HFFc6 (cell line): ENCODE results near the gene ZSCAN1. TPM values are rescaled to one million over a fixed set of nuclear protein-coding genes. Genes with fewer than 3 reads are reported as not detected.

Experiments used
- DNase-seq: peaks from one replicate; pipeline ENCODE4 v3.0.0-alpha.2; 2018
- H3K27ac Mint-ChIP-seq: 2 replicates; pipeline ENCODE4 v1.8.0; 2020; ENCODE audit warnings: mild to moderate bottlenecking, mixed read lengths
- H3K27me3 Mint-ChIP-seq: 2 replicates; pipeline ENCODE4 v1.8.0; 2021; ENCODE audit warnings: mild to moderate bottlenecking, moderate library complexity, mixed read lengths; ENCODE audit not compliant: insufficient read depth
- H3K36me3 Mint-ChIP-seq: 2 replicates; pipeline ENCODE4 v1.8.0; 2021; ENCODE audit warnings: low read depth, mixed read lengths
- H3K4me1 Mint-ChIP-seq: 2 replicates; pipeline ENCODE4 v1.8.0; 2020; ENCODE audit warnings: low read depth, mixed read lengths
- H3K4me3 Mint-ChIP-seq: 2 replicates; pipeline ENCODE4 v1.8.0; 2020; ENCODE audit warnings: mild to moderate bottlenecking, moderate library complexity, mixed read lengths
- H3K9me3 Mint-ChIP-seq: 2 replicates; pipeline ENCODE4 v1.8.0; 2020; ENCODE audit warnings: mild to moderate bottlenecking, mixed read lengths
- total RNA-seq, 6 experiments: library from RNA; stranded (reverse); fragmentation: NEBNext Ultra II Directional; extraction: Animal tissue kit (Norgen Biotek cat#: 25700); gene quantifications; 2 replicates in 1 of 6; 3 replicates in 5 of 6; pipeline ENCODE4 v1.2.3, GENCODE V29; 2021
- TF ChIP-seq, protein P1 (sequence below): fragments of 200-600 bp; sonication (generic); IDR thresholded peaks from 2 replicates; pipeline ENCODE4 v1.5.0; 2021; ENCODE audit warnings: antibody characterized with exemption, mild to moderate bottlenecking

ZSCAN1 gene
- total RNA-seq, 6 experiments from 2014 or later, result not detected

DNA sequence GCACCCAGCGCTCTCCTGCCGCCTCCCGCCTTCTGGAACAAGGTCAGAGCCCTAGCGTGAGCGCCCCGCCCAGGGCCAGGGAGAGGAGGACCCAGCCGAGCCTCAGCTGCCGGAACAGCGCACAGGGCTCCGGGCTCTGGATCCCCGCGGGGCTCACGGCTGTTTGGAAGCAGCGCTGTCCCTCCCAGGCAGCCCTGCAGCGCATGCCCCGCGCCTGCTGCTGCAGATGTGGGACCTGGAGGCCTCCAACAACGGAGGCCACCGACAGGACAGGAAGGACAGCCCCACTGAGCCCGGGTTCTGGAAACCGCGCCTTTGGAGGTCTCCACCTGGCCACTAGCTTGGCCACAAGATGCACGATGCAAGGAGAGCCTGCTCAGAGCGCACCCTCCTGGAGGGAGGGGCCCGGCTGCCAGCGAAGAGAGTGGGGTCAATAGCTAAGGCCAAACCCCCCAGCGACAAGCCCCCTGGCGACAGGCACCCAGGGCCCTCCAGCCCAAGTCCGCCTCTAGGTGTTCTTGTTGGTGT lies 51.6 kb downstream of the ZSCAN1 start:
- DNase-seq, result no peak
- Mint-ChIP-seq H3K27me3 (no peaks in the 10 kb centered on the region), H3K27ac (no peak overlapping the region), H3K9me3 (peaks cover 71% of the 10 kb centered on the region), H3K36me3 (peaks cover 15% of the 10 kb centered on the region), H3K4me3 (no peak overlapping the region), H3K4me1 (no peaks in the 10 kb centered on the region)
- TF ChIP-seq, protein P1, sequence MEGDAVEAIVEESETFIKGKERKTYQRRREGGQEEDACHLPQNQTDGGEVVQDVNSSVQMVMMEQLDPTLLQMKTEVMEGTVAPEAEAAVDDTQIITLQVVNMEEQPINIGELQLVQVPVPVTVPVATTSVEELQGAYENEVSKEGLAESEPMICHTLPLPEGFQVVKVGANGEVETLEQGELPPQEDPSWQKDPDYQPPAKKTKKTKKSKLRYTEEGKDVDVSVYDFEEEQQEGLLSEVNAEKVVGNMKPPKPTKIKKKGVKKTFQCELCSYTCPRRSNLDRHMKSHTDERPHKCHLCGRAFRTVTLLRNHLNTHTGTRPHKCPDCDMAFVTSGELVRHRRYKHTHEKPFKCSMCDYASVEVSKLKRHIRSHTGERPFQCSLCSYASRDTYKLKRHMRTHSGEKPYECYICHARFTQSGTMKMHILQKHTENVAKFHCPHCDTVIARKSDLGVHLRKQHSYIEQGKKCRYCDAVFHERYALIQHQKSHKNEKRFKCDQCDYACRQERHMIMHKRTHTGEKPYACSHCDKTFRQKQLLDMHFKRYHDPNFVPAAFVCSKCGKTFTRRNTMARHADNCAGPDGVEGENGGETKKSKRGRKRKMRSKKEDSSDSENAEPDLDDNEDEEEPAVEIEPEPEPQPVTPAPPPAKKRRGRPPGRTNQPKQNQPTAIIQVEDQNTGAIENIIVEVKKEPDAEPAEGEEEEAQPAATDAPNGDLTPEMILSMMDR, result no peak

DNA sequence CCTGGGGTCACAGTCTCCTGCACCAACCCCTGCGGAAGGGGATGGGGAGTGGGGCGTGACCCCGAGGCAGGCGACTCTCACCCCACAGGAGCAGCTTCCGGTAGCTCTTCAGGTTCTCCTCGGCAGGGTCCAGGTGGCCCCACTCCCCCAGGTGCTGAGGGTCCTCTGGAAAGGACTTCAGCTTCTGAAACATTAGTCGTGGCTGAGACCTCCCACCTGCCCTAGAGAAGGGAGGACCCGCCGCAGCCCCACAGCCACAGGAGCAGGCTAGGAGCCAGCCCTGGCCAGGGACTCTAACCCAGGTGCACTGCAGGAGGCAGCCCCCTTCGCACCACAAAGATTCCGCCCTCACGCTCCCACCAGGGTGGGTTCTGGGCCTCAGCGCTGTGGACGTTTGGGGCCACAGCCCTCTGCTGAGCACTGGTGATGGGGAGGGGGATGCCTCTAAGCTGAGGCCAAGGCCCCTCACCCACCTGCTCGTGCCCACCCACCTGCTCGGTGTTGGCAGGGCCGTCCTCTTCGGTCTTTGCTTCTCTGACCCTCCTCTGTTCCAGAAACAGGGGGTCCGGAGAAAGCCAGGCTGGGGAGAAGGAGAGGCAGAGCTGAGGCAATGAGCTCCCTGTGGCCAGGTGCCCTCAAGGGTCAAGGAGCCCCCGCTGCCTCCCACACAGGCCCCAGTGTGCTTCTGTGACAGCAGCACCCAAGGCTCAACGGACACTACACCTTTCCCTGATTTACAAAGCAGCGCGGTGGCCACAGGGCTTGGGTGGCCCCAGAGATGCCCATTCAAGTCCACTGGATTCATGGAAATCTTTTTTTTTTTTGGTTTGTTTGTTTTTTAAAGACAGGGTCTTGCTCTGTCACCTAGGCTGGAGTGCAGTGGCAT lies 53.2 kb downstream of the ZSCAN1 start:
- DNase-seq, result no peak
- Mint-ChIP-seq H3K4me1 (no peaks in the 10 kb centered on the region), H3K36me3 (peaks cover 10% of the 10 kb centered on the region)

DNA sequence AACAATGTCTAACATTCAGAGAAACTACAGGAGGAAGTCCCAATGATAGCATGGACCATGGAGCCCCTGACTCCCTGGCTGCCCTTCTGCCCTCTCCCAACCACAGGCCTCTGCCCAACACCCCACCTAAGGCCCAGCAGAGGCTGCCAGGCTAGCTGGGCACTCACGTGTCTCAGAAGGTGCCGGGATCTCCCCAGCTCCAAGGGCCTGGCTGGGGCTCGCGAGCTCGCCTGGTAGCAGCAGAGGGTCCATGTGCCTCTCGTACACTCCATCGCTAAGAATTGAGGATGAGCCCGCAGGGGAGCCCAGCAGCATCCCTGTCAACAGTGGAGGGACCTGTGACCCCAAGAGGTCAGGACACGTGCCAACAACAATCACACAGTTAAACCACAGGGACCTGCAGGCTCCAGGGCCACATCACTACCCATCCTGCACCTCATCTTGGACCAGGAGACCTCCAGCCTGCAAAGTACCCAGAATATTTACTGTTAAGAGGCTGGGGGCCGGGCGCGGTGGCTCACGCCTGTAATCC lies 54.8 kb downstream of the ZSCAN1 start:
- Mint-ChIP-seq H3K4me3 (no peak overlapping the region), H3K4me1 (no peaks in the 10 kb centered on the region)

More for the DNA sequence above, 53.2 kb downstream of the ZSCAN1 start:
- TF ChIP-seq, protein P1, result no peak
- Mint-ChIP-seq H3K4me3 (no peak overlapping the region), H3K9me3 (peaks cover 65% of the 10 kb centered on the region), H3K27me3 (no peaks in the 10 kb centered on the region), H3K27ac (no peak overlapping the region)

DNA sequence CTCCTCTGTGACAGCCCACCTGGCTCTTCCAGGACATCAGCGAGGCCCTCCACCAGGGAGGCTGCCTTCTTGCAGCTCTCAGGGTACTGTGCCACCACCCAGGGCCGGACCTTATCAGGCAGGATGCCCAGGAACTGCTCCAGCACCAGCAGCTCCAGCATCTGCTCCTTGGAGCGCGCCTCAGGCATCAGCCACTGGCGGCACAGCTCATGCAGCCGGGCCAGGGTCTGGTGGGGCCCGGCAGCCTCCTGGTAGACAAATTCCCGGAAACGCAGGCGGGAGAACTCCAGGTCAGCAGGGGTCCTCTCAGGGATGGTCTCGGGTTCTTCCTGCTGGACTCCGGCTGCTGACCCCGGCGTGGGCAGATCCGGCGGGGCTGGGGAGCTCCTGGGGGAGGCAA lies 56.0 kb downstream of the ZSCAN1 start:
- TF ChIP-seq, protein P1, result no peak
- H3K4me3 Mint-ChIP-seq, result no peak overlapping the region
- no peaks in the 10 kb centered on the region for H3K4me1 Mint-ChIP-seq
- H3K36me3 Mint-ChIP-seq, result no peaks in the 10 kb centered on the region
- no peak for DNase-seq
- peaks cover 71% of the 10 kb centered on the region for H3K9me3 Mint-ChIP-seq
- no peaks in the 10 kb centered on the region for H3K27me3 Mint-ChIP-seq
- H3K27ac Mint-ChIP-seq, result no peak overlapping the region

More for the DNA sequence above, 54.8 kb downstream of the ZSCAN1 start:
- Mint-ChIP-seq H3K9me3 (peaks cover 68% of the 10 kb centered on the region), H3K27ac (no peak overlapping the region), H3K36me3 (peaks cover 7% of the 10 kb centered on the region), H3K27me3 (no peaks in the 10 kb centered on the region)
- TF ChIP-seq, protein P1, result no peak
- no peak for DNase-seq

GRCh38 chr19:58091251-58091995 lies 57.6 kb downstream of the ZSCAN1 start:
- Mint-ChIP-seq H3K27ac (no peak overlapping the region), H3K4me3 (no peak overlapping the region), H3K36me3 (peaks cover 5% of the 10 kb centered on the region; the same call in 1 of the 2 replicates), H3K4me1 (no peaks in the 10 kb centered on the region), H3K27me3 (no peaks in the 10 kb centered on the region), H3K9me3 (peaks cover 79% of the 10 kb centered on the region)
- TF ChIP-seq, protein P1, result no peak
- no peak for DNase-seq
